Heart right ventricle (tissue), 16 donors: Measurements from ENCODE around the gene PRKAR2B. TPM values are rescaled to one million over a fixed set of nuclear protein-coding genes. Genes with fewer than 3 reads are reported as not detected.

Experiments
- ATAC-seq, 8 donors: fragments of 200-7000 bp; cut with Tn5 transposase; one replicate each; pipeline ENCODE4 v1.9.1; 2020; ENCODE audit warnings: mild to moderate bottlenecking in 8 of 8, moderate library complexity in 8 of 8, moderate number of reproducible peaks in 1 of 8
- DNase-seq, 2 donors: peaks; one replicate each; pipeline ENCODE4 v3.0.0-alpha.2; 2020
- H3K27ac ChIP-seq, 10 donors: fragments of 200-600 bp; sonication (generic) in 2 of 10; one replicate each; pipeline versions ENCODE4 v1.5.0 to v1.8.0; 2020 to 2022; ENCODE audit warnings: mild to moderate bottlenecking in 3 of 10
- H3K27me3 ChIP-seq, 7 donors: fragments of 200-600 bp; one replicate each; pipeline ENCODE4 v1.8.0; 2021 to 2022; ENCODE audit warnings: mild to moderate bottlenecking in 2 of 7
- H3K36me3 ChIP-seq, 9 donors: fragments of 200-600 bp; sonication (generic) in 1 of 9; one replicate each; pipeline versions ENCODE4 v1.5.0 to v1.8.0; 2020 to 2022; ENCODE audit warnings: mild to moderate bottlenecking in 2 of 9
- H3K4me1 ChIP-seq, 9 donors: fragments of 200-600 bp; sonication (generic) in 1 of 9; one replicate each; pipeline versions ENCODE4 v1.5.0 to v1.8.0; 2020 to 2022; ENCODE audit warnings: mild to moderate bottlenecking in 4 of 9
- H3K4me3 ChIP-seq, 10 donors: fragments of 200-600 bp; sonication (generic) in 2 of 10; one replicate each; pipeline versions ENCODE4 v1.5.0 to v1.8.0; 2020 to 2022; ENCODE audit warnings: mild to moderate bottlenecking in 7 of 10, moderate library complexity in 2 of 10
- H3K9me3 ChIP-seq, 11 donors: fragments of 200-600 bp in 10 of 11; sonication (generic) in 2 of 11; one replicate each; pipeline versions ENCODE4 v1.5.0 to v1.8.0; 2013 to 2022; ENCODE audit warnings: mild to moderate bottlenecking in 2 of 11, control low read depth in 1 of 11, moderate library complexity in 1 of 11
- WGBS, 2 donors: extraction: QIAGEN DNeasy Blood & Tissue Kit; methylation state at CpG; one replicate each; pipeline ENCODE4 v1.1.7; 2013; ENCODE audit warnings: inconsistent platforms in 1 of 2; 5-methylcytosine and 5-hydroxymethylcytosine counted together
- intact Hi-C, 10 donors: fragments of 100-400 bp; cut with DNase I; formaldehyde crosslinking; loops; one replicate each; pipeline versions ENCODE4 v1.11.1 to v1.14.2; 2022
- polyA plus RNA-seq, 2 donors: library from polyadenylated mRNA; stranded (reverse); fragments of 200-250 nt; gene quantifications; one replicate each; pipeline ENCODE4 v1.2.3, GENCODE V29; 2013
- total RNA-seq, 10 donors: library from RNA; stranded (reverse); fragmentation: NEBNext Ultra II Directional in 3 of 10; extraction: Animal tissue kit (Norgen Biotek cat#: 25700) in 3 of 10; gene quantifications; one replicate each; pipeline versions ENCODE4 v1.2.1 to v1.2.4, GENCODE V29; 2021 to 2023
- TF ChIP-seq, protein P1 (sequence below), 9 donors: fragments of 200-600 bp; sonication (generic) in 2 of 9; IDR thresholded peaks; one replicate each; pipeline versions ENCODE4 v1.5.0 to v1.8.0; 2021 to 2022; ENCODE audit warnings: antibody characterized with exemption in 9 of 9, mild to moderate bottlenecking in 5 of 9, moderate library complexity in 1 of 9
- donor health status: Arrhythmogenic right ventricular cardiomyopathy.
- donor health status: ischemic (EF 13 %, LVEDD 7.1; RV severe dilation, severe dysfunction).
- donor health status: healthy with polysubstance abuse.
- donor health status: DM: no; HTN: yes; CAD: no.
- donor health status: DM: no; HTN: no; CAD: no.
- donor health status: ischemic (EF 25% LVEDD 6.9; RV normal size, moderate dysfunction).
- donor health status: ischemic (EF 25% LVEDD 5.7; RV mildly dilated, moderate dysfunction).
- donor health status: healthy.
- donor health status: DM: yes; HTN: yes; CAD: no.
- donor health status: Ischemic cardiomyopathy.
- donor health status: ischemic (EF 35%, LVEDD 5.7; RV mildly dilated, moderate dysfunction).
- donor health status: nonischemic (EF 11% LVEDD 7.7; RV severe dilation, severe dysfunction).
- donor health status: DM: yes; HTN: yes; CAD: no.
- donor health status: PGD.
- donor health status: ischemic (EF 29% LVEDD 5.4; RV normal size, mild dysfunction).
- donor health status: nonischemic (EF 23%, LVEDD 6.1; RV moderate dilation, normal function).

The PRKAR2B gene
- total and polyA plus RNA-seq, 12 donors = 5.4 to 42.5 (median 24.6) TPM

DNA sequence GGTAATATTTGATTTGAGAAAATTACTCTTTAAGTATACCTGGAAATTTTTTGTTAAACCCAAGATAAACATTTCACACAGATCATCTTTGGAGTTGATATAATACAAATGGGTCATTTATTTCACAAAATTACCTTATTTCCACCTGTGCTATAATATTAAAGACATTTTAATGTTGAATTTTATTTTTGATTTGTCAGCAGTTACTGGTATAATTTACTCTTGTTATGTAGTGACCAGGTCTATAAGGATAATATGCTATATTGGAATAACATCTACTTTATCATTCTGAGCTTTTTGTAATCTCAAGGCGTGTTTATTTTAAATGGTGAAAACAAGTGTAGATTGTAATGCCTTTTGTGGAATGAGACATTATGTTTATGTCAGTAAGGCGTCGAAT lies 26.6 kb downstream of the PRKAR2B start:
- Histone ChIP-seq H3K27me3 (no peaks in the 10 kb centered on the region), H3K27ac (no peak overlapping the region), H3K4me3 (no peak overlapping the region), H3K9me3 (no peaks in the 10 kb centered on the region), H3K36me3 (no peaks in the 10 kb centered on the region), H3K4me1 (peaks cover 0 to 18% (median 8%) of the 10 kb centered on the region in 9 donors)
- DNase-seq = no peak
- no peak for ATAC-seq
- intact Hi-C loops = no loop called here
- WGBS, 2 donors = 96 to 97% methylated on average over 3 of the region's 3 CpGs
- TF ChIP-seq, protein P1, sequence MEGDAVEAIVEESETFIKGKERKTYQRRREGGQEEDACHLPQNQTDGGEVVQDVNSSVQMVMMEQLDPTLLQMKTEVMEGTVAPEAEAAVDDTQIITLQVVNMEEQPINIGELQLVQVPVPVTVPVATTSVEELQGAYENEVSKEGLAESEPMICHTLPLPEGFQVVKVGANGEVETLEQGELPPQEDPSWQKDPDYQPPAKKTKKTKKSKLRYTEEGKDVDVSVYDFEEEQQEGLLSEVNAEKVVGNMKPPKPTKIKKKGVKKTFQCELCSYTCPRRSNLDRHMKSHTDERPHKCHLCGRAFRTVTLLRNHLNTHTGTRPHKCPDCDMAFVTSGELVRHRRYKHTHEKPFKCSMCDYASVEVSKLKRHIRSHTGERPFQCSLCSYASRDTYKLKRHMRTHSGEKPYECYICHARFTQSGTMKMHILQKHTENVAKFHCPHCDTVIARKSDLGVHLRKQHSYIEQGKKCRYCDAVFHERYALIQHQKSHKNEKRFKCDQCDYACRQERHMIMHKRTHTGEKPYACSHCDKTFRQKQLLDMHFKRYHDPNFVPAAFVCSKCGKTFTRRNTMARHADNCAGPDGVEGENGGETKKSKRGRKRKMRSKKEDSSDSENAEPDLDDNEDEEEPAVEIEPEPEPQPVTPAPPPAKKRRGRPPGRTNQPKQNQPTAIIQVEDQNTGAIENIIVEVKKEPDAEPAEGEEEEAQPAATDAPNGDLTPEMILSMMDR (IDR thresholded peaks at IDR 0.05) = no peak

DNA sequence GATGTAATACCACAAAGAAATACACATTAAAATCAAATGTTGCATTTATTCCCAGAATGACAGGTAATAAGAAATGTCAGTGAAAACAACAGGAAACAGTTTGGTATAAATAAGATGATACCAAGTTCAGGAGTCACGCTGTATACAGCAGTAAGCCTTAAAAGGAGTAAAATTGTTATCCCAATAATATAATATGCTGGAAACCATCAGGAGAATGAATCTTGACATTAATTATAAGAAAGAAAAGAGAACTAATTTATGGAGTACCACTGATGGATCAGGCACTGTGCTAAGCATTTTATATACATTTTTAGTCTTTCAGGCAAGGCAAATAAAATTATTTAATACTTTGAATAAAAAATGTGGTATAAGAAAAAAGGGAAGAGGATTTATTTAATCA lies 27.6 kb downstream of the PRKAR2B start:
- H3K36me3 ChIP-seq = no peaks in the 10 kb centered on the region
- intact Hi-C loops = no loop called here
- H3K27ac ChIP-seq = no peak overlapping the region
- TF ChIP-seq, protein P1 (IDR thresholded peaks at IDR 0.05) = no peak
- 94 to 95% methylated on average over 1 of the region's 1 CpG for WGBS, 2 donors
- peaks cover 0 to 21% (median 8%) of the 10 kb centered on the region in 9 donors for H3K4me1 ChIP-seq
- no peaks in the 10 kb centered on the region for H3K9me3 ChIP-seq
- H3K4me3 ChIP-seq = no peak overlapping the region
- no peaks in the 10 kb centered on the region for H3K27me3 ChIP-seq
- no peak for DNase-seq
- ATAC-seq = no peak

GRCh38 chr7:107075863-107076574 lies 31.5 kb downstream of the PRKAR2B start:
- no peak for ATAC-seq
- TF ChIP-seq, protein P1 (IDR thresholded peaks at IDR 0.05) = no peak
- Histone ChIP-seq H3K27ac (no peak overlapping the region), H3K4me3 (no peak overlapping the region), H3K36me3 (no peaks in the 10 kb centered on the region), H3K9me3 (no peaks in the 10 kb centered on the region), H3K4me1 (peaks cover 0 to 39% (median 16%) of the 10 kb centered on the region in 9 donors), H3K27me3 (no peaks in the 10 kb centered on the region)
- intact Hi-C loops = no loop called here
- DNase-seq = no peak
- WGBS, 2 donors = 73 to 75% methylated on average over 6 of the region's 6 CpGs

DNA sequence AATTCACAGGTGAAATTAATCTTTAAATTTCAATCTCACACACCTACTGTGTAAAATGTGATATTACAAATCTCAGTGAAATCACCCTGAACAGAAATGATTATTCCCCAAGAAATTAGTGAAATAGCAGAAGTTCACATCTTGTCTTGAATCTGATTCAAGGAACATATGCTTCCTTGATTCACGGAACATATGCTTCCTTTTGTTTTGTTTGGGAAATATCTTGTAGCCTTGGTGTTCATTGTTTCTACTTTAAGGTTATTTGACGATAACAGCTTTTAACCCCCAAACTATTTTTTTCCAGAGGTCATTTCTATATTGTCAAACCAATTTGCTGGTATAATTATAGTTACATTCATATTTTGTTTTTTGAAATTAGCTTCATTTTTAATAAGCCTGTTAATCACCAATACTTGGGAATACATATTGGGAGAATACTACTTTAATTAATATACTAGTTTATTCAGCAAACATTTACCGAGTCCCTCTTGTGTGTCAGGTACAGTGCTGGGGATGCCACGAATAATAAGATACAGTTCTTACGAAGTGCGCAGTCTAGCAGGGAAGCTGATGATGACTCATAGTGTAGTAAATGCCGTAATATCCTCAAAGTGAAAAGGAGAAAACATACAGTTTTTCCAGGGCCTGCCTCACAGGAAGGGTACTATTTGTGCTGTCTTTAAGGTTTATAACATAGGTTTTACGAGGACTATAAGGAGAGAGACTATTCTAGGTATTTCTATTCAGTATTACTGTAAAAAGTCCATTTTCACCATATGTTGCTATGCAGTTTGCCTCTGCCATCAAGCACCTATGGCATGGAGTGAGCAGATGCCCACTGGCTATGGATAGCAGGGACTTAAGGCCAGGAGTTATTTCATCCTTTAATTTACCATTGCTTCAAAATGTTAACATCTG lies 32.5 kb downstream of the PRKAR2B start:
- peak overlapping the region in 9 of 10 donors; percentile 6 to 84 (median 56) for H3K27ac ChIP-seq
- TF ChIP-seq, protein P1 (IDR thresholded peaks at IDR 0.05) = no peak
- intact Hi-C loops = no loop called here
- H3K4me1 ChIP-seq = peaks cover 0 to 39% (median 16%) of the 10 kb centered on the region in 9 donors
- H3K9me3 ChIP-seq = no peaks in the 10 kb centered on the region
- peak overlapping the region in 2 of 10 donors; percentile 1 to 19 for H3K4me3 ChIP-seq
- DNase-seq = peak in 1 of 2 donors; percentile 9
- WGBS, 2 donors = 66 to 70% methylated on average over 8 of the region's 8 CpGs
- no peaks in the 10 kb centered on the region for H3K27me3 ChIP-seq
- H3K36me3 ChIP-seq = no peaks in the 10 kb centered on the region
- ATAC-seq = peak in 7 of 8 donors; percentile 63 to 84 (median 77)
